CD4-positive, alpha-beta T cell (primary cell): Measurements from ENCODE around the gene ATAD2B. TPM values are rescaled to one million over a fixed set of nuclear protein-coding genes. Genes with fewer than 3 reads are reported as not detected.
"Not testable (repeated sequence)": the region's sequence is repeated elsewhere in the genome, so short reads cannot be mapped to it uniquely, and the experiment has no call there.

Source experiments
- ATAC-seq: fragments of 200-7000 bp; cut with Tn5 transposase; one replicate; pipeline ENCODE4 v1.10.0; 2022; ENCODE audit warnings: mild to moderate bottlenecking; ENCODE audit not compliant: poor library complexity
- CTCF ChIA-PET: fragments of 350-600 bp; sonication (Branson Sonifier 250); formaldehyde crosslinking; loops from one replicate; lab custom pipeline; 2021; ENCODE audit warnings: antibody characterized with exemption, inconsistent platforms; lab: Charles Lee
- POLR2A ChIA-PET: fragments of 350-600 bp; sonication (Branson Sonifier 250); formaldehyde crosslinking; loops from one replicate; lab custom pipeline; 2021; ENCODE audit warnings: antibody characterized with exemption, inconsistent platforms; lab: Charles Lee
- DNase-seq, 14 experiments: peaks; one replicate each; pipeline ENCODE4 v3.0.0-alpha.2; 2013 to 2020; ENCODE audit warnings: mixed read lengths in 2 of 14
- H3K27ac ChIP-seq, 2 donors: one replicate each; pipeline versions ENCODE4 v1.5.1 to v1.7.0; 2013; ENCODE audit warnings: low read length in 2 of 2, low read depth in 1 of 2, mild to moderate bottlenecking in 1 of 2
- H3K27me3 ChIP-seq, 2 experiments: 1 replicate in 1 of 2; 2 replicates in 1 of 2; pipeline versions ENCODE4 v1.6.1 to v1.7.0; 2013; ENCODE audit warnings: low read length in 2 of 2, control low read depth in 1 of 2, mild to moderate bottlenecking in 1 of 2, moderate library complexity in 1 of 2; ENCODE audit not compliant: insufficient read depth in 2 of 2, control insufficient read depth in 1 of 2
- H3K36me3 ChIP-seq: one replicate; pipeline ENCODE4 v1.6.1; 2013; ENCODE audit warnings: low read length, control low read depth; ENCODE audit not compliant: insufficient read depth
- H3K4me1 ChIP-seq: one replicate; pipeline ENCODE4 v1.6.1; 2013; ENCODE audit warnings: low read length, control low read depth; ENCODE audit not compliant: insufficient read depth
- H3K4me3 ChIP-seq: one replicate; pipeline ENCODE4 v1.5.1; 2013; ENCODE audit warnings: mild to moderate bottlenecking, low read length, moderate library complexity
- H3K9me3 ChIP-seq, 2 experiments: 1 replicate in 1 of 2; 2 replicates in 1 of 2; pipeline versions ENCODE4 v1.6.1 to v1.7.0; 2013; ENCODE audit warnings: low read length in 2 of 2, mild to moderate bottlenecking in 2 of 2, control low read depth in 1 of 2, moderate library complexity in 1 of 2; ENCODE audit not compliant: control insufficient read depth in 1 of 2, insufficient read depth in 1 of 2
- H3K27ac Mint-ChIP-seq: one replicate; pipeline ENCODE4 v1.8.0; 2020; ENCODE audit warnings: mixed read lengths
- H3K27me3 Mint-ChIP-seq: one replicate; pipeline ENCODE4 v1.8.0; 2021; ENCODE audit warnings: mixed read lengths
- H3K36me3 Mint-ChIP-seq: one replicate; pipeline ENCODE4 v1.8.0; 2021; ENCODE audit warnings: low read depth, mixed read lengths
- H3K4me1 Mint-ChIP-seq: one replicate; pipeline ENCODE4 v1.8.0; 2021; ENCODE audit warnings: low read depth, mixed read lengths
- H3K4me3 Mint-ChIP-seq: one replicate; pipeline ENCODE4 v1.8.0; 2020; ENCODE audit warnings: mild to moderate bottlenecking, mixed read lengths
- H3K9me3 Mint-ChIP-seq: one replicate; pipeline ENCODE4 v1.8.0; 2020; ENCODE audit warnings: mixed read lengths
- intact Hi-C, 2 experiments: fragments of 100-400 bp; cut with DNase I in 1 of 2; cut with micrococcal nuclease in 1 of 2; formaldehyde crosslinking; loops; one replicate each; pipeline versions ENCODE4 v1.15.1 to v1.9.0; 2023 to 2025; cut with DNase I, micrococcal nuclease
- total RNA-seq, 174 experiments: library from RNA in 2 of 174; stranded (reverse) in 2 of 174; gene quantifications; one replicate each; pipeline ENCODE4 v1.2.3 and lab custom pipeline; 2021 to 2026
- TF ChIP-seq, protein P1 (sequence below): fragments of 200-600 bp; IDR thresholded peaks from one replicate; pipeline ENCODE4 v1.8.0; 2022; ENCODE audit warnings: antibody characterized with exemption, mild to moderate bottlenecking

The ATAD2B gene
- total RNA-seq, 2 experiments from 2014 or later, result 30.7 to 35.4 TPM

DNA sequence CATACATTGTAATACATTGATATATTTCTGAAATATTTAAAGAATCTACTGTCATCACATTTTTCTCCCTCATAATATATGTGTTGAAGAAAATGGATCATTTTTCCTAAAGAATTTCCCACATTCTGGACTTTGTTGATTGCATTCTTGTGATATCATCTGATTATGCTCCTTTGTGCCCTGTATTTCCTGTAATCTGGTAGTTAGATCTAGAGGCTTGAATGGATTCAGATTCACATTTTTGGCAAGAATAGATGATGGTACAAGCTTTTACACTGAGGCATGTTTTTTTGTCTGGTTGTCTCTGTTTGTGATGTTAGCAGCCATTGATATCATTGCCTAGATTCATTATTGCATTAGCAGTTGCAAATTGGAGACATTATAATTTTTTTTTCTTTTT, 26.7 kb upstream of the ATAD2B start:
- no peaks in the 10 kb centered on the region for H3K36me3 ChIP-seq
- H3K27ac ChIP-seq, result no peak overlapping the region
- no peak overlapping the region for H3K4me3 Mint-ChIP-seq
- H3K36me3 Mint-ChIP-seq, result no peaks in the 10 kb centered on the region
- intact Hi-C loops, result no loop called here
- H3K27ac Mint-ChIP-seq, result no peak overlapping the region
- H3K4me1 Mint-ChIP-seq, result peaks cover 5% of the 10 kb centered on the region
- TF ChIP-seq, protein P1, sequence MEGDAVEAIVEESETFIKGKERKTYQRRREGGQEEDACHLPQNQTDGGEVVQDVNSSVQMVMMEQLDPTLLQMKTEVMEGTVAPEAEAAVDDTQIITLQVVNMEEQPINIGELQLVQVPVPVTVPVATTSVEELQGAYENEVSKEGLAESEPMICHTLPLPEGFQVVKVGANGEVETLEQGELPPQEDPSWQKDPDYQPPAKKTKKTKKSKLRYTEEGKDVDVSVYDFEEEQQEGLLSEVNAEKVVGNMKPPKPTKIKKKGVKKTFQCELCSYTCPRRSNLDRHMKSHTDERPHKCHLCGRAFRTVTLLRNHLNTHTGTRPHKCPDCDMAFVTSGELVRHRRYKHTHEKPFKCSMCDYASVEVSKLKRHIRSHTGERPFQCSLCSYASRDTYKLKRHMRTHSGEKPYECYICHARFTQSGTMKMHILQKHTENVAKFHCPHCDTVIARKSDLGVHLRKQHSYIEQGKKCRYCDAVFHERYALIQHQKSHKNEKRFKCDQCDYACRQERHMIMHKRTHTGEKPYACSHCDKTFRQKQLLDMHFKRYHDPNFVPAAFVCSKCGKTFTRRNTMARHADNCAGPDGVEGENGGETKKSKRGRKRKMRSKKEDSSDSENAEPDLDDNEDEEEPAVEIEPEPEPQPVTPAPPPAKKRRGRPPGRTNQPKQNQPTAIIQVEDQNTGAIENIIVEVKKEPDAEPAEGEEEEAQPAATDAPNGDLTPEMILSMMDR, result no peak
- no peak for DNase-seq
- no peaks in the 10 kb centered on the region for H3K27me3 Mint-ChIP-seq
- CTCF ChIA-PET, result interaction anchor here (2.5 kb wide), 1 partner anchor 27 kb away, joined by 11 read pairs; the partner anchor contains the start of gene ATAD2B
- H3K9me3 Mint-ChIP-seq, result no peaks in the 10 kb centered on the region
- POLR2A ChIA-PET, result interaction anchor here (0.8 kb wide), 1 partner anchor 26 kb away, joined by 3 read pairs; the partner anchor contains the start of gene ATAD2B
- no peak for ATAC-seq
- no peaks in the 10 kb centered on the region for H3K9me3 ChIP-seq
- H3K27me3 ChIP-seq, result no peaks in the 10 kb centered on the region
- H3K4me3 ChIP-seq, result no peak overlapping the region
- no peaks in the 10 kb centered on the region for H3K4me1 ChIP-seq

DNA sequence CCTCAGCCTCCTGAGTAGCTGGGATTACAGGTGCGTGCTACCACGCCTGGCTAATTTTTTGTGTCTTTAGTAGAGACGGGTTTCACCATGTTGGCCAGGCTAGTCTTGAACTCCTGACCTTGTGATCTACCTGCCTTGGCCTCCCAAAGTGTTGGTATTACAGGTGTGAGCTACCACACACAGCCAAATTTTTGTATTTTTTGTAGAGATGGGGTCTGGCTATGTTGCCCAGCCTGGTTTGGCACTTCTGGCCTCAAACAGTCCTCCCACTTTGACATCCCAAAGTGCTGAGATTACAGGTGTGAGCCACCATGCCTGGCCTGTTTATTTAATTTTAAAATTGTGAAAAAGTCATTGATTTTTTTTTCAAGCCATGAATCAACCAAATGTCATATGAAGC, 25.6 kb upstream of the ATAD2B start:
- not testable (repeated sequence) for H3K27me3 Mint-ChIP-seq, H3K4me3 Mint-ChIP-seq
- CTCF ChIA-PET, result interaction anchor here (0.6 to 2.5 kb wide), 2 partner anchors 25 to 1559 kb away, joined by 4 to 11 read pairs; partner anchors contain the start of gene ATAD2B

DNA sequence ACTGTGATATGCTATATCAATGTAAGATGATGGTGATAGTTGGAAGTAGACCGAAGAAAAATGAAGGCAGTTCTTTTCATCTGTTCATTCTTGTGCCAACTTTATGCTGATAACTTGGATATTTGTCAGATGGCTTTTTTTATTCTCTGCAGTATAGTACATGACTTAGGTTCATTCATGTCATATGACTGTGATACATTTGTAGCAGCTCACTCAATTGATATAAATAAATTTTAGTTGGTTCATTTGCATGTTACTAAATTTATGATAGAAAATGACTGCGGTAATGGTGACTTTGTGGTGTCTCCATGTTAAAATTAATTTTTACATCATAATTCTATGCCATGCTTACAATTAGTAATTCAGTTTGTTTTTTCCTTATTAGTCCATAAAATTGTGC, 20.4 kb upstream of the ATAD2B start:
- POLR2A ChIA-PET, result no interaction called here

More for the DNA sequence above, 25.6 kb upstream of the ATAD2B start:
- H3K9me3 Mint-ChIP-seq, H3K27me3 ChIP-seq, H3K4me1 ChIP-seq, intact Hi-C loops, H3K27ac Mint-ChIP-seq, H3K27ac ChIP-seq, H3K4me3 ChIP-seq, DNase-seq, POLR2A ChIA-PET, H3K36me3 Mint-ChIP-seq, H3K36me3 ChIP-seq, ATAC-seq, H3K9me3 ChIP-seq, H3K4me1 Mint-ChIP-seq: not testable (repeated sequence)

More for the DNA sequence above, 20.4 kb upstream of the ATAD2B start:
- H3K27ac Mint-ChIP-seq, result no peak overlapping the region
- DNase-seq (no peak), ATAC-seq (no peak)
- intact Hi-C loops, result no loop called here
- no peaks in the 10 kb centered on the region for H3K9me3 Mint-ChIP-seq
- Histone ChIP-seq H3K4me3 (no peak overlapping the region), H3K9me3 (no peaks in the 10 kb centered on the region), H3K27ac (no peak overlapping the region), H3K36me3 (no peaks in the 10 kb centered on the region), H3K27me3 (no peaks in the 10 kb centered on the region), H3K4me1 (no peaks in the 10 kb centered on the region)
- no peaks in the 10 kb centered on the region for H3K27me3 Mint-ChIP-seq
- TF ChIP-seq, protein P1, result no peak
- no peaks in the 10 kb centered on the region for H3K36me3 Mint-ChIP-seq
- CTCF ChIA-PET, result no interaction called here
- H3K4me3 Mint-ChIP-seq, result no peak overlapping the region
- H3K4me1 Mint-ChIP-seq, result peaks cover 23% of the 10 kb centered on the region
